ENCODE measurements around the gene FOXF2.
A peak's percentile ranks its signal among the peaks of the same experiment; 100 is the strongest.

The FOXF2 gene

DNA sequence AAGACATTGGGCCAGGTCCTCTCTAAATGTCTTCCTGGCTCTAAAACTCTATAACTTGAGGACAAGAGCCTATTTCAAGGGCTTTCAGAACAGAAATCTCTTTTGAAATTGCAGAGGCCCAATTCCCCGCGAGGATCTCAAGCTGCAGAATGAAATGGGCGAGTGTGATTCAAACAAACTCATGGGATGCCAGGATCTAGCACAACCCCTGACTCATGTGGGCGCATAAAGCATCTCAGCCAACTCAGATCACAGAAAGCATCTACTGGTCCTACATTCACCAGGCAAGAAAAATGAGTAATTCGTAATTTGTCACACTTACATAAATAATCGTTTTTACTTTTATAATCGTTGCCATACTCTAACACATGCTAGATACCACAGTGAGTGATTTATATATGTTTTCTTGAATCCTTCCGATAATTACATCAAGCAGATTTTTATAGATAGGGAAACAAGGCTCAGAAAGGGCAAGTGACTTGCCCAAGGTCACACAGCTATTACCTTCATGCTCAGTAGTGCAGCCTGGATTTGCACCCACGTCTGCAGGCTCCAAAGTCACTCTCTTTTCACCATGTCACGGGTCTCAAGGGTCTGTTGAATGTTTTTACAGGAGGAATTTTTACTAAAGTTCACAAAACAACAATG lies 26.2 kb downstream of the FOXF2 start:
- DNase-seq = no peak

DNA sequence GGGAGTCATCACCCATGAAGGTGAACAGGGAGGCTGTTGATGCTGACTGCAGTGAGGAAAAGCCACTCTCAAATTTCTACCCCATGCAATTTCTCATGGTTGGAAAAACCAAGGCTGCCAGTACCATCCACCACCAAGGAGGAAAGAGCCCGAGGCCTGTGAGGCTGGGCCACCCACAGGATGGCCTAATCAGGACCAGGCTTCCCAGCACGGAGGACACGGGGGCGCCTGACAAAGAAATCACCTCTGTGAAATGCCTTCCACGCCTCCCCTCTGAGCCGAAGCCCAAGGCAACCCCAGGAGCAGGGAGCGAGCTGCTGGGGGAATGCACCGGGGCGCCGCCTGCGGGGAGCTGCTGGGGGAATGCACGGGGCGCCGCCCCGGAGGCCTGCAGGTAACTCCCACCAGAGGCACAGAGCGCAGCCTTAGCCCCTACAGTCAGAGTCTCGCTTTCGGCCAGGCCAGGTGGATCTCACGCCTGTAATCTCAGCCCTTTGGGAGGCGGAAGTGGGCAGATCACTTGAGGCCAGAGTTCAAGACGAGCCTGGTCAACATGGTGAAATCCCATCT lies 26.9 kb downstream of the FOXF2 start:
- DNase-seq = no peak

DNA sequence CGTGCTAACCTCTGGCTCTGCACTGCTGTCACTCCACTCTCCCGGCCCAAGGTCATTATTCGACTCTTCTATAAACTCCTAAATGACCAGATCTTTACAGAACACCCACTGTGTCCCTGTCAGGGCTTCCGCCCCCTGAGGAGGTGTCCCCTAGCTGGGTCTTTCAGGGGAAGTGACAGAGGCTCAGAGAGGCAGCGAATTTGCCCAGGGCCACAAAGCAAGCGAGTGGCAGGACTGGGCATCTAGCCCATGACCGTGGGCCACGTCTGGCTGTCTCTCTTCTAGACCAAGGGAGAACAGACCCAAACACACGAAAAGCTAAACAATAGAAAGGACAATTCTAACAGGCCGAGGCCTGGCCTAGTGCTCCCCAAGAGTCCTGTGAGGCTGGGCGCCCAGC lies 27.4 kb downstream of the FOXF2 start:
- DNase-seq = no peak

DNA sequence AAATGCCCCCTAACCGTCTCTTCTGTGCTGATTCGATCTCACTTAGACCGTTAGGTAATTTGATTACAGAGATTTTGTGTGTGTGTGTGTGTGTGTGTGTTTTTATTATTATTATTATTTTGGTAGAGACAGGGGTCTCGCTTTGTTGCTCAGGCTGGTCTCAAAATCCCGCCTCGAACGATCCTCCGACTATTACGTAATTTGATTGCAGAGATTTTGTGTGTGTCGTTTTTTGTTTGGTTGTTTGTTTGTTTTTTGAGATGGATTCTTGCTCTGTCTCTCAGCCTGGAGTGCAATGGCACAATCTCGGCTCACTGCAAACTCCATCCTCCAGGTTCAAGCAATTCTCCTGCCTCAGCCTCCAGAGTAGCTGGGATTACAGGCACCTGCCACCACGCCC lies 28.3 kb downstream of the FOXF2 start:
- DNase-seq = no peak

DNA sequence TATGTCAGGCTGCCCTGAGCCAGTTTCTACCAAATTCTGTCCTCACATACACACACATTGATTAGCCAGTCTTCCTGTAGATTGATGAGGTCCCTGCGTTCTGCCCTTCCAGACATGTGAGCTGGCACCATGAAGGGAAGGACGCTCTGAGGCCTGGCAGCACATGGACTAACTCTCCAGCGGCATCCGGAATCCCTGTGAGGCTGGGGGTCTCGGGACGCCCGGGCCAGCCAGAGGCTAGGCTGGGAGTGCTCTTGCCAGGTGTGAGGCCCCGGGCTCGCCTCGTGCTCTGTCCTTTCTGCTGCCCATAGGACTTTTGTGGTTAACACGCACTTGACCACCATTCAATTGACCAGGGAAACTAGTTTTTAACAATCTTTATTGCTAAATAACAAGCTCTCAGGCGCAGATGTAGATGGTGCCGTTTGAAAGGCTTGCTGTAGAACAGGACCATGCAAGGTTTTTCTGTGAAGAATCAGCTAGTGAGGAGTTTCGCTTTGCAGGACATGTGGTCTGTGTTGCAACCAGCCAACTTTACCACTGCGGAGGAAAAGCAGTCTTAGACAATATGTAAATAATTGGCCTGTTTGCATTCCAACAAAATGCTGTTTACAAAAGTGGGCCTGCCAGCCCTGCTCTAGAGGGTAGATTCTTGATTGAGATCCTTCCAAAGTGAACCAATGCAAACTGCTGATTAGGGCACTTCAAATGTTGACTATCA lies 29.3 kb downstream of the FOXF2 start:
- no peak for DNase-seq

DNA sequence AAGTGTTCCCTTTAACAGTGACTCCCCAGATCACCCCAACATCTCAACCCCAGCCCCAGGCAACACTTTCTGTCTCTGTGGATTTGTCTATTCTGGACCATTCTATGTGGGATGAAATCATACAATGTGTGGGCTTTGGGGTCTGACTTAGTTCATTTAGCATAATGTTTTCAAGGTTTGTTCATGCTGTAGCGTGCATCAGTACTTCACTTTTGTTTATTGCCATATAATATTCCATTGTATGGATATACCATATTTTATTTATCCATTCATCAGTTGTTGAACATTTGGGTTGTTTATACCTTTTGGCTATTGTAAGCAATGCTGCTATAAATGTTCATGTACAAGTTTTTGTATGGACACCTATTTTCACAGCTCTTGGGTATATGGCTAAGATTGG lies 31.0 kb downstream of the FOXF2 start:
- no peak for DNase-seq

DNA sequence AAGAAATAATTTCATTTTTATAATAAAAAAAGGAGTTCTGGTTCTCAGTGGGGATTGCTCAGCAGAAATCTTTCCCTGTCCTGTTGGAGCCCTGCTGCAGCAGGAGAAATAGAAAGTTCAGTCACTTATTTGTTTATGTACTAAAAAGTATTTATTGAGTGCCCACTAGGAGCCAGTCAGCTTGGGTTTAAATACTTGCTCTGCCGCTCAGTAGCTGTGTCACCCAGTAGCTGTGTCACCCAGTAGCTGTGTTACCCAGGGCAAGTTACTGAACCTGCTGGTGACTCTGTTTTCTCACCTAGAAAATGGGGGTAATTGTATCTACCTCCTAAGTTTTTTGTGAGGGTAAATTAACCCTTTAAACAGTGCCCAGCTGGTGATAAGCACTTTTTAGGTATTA lies 32.9 kb downstream of the FOXF2 start:
- DNase-seq = no peak

DNA sequence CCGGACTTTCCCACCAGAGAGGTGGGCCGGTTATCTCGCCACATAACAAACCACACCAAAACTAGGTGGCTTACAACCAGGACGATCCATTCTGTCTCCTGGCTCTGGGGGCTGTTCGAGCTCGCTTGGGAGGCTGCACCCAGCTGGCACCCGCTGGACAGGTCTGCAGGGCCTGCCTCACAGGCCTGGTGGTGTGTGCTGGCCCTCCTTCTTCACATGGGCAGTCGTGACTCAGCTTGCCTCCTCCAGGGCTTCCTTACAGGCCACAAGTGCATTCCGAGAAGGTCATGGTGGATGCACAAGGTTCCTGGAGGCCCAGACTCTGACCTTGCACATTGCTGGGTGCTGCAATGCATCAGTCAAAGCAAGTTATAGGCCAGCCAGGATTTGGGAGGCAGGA lies 34.2 kb downstream of the FOXF2 start:
- no peak for DNase-seq

DNA sequence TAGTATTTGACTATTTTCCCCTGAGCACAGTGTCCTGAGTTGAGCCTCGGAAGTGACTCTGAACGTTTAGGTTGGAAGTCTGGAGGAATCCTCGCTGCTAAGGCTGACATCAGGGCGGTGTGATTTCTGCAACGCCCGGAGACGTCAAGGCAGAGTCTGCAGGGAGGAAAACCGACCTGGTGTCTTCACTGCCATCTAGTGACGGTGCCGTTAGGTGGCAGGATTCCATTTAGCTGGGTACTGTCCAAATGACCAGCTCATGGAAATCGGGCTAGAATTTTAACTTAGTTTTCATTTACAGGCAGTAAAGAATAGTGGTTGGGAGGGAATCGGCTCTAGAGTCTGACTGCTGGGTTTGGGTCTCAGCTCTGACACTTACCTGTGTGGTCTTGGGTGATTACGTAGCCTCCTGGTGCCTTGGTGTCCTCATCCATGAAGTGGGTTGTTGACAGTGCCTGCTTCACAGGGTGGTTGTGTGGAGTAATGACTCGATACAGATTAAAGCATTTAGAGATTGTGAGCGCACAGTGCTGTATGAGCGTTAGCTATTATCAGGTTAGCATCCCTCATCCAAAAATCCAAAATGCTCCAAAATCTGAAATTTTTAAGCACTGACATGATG lies 35.0 kb downstream of the FOXF2 start:
- peak; percentile 19 for DNase-seq

DNA sequence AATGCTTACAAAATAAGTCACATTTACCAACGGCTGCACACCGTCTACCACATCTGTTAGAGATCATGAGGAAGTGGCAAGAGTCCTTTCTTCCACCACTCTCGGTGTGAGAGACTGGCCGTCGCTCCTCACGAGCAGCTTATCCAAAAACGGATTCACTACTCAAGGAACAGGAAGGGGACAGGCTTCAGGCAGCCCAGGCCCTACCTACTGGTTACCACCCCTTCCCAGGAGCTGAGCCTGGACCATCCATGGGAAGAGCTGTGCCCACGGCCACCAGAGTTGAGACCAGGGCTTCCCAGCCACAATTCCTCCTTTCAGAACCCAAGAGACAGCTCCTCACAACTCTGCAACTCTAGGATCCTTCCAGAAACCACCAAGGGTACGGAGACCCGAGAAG lies 37.0 kb downstream of the FOXF2 start:
- DNase-seq = no peak

DNA sequence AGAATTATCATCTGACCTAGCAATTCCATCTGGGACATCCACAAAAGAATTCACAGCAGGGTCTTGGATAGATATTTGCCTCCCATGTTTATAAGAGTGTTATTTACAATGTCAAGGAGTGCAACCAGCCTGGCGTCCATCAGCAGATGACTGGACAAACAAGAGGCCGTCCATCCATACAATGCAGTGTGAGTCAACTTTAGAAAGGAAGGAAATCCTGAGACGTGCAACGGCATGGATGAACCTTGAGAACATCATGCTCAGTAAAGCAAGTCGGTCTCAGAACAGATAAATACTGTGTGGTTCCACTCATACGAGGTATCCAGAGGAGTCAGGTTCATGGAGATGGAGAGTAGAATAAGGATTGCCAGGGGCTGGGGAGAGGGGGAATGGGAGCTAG lies 46.4 kb downstream of the FOXF2 start:
- no peak for DNase-seq

DNA sequence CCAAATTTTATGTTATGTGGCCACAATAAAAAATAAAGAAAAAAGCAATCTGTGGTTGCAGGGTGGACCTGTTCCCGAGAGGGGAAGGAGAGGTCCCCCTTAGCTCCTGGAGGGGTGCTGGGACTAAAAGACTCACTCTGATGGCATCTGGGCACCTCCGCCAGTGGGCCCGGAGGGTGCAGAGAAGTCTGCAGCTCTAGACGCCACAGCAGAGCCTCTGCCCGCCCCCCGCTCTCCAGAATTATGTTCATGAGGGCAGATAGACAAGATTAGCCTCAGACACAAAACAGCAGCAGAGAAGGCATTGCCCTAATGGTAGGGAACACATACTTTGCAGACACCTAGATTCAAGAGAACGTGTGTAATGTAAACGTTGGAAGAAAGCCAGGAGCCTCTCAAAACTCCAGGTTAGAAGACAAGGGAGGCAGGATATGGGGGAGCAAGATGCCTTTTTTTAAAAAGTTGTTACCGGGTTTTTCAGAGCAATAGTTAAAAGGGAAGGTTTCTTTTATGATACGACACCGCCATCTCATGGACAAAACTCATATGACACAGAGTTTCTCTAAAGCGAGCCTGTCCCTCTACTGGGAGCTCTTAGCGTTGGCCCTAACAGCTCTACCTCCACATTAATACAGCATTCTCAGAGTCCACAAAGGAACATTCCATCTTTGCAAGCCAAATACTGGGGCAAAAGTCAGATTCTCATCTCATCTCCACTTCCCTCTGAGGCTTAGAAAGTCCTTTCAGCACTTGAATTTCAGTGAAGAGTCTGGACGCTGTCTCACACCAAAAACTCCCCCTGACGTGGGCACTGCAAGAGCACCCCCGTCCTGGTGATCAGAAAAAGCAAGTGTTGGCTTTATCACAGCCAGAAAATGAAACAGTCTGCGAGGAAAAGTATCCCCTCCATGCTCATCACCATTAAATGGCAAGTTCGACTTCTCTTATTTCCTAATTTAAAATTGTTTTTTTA lies 47.2 kb downstream of the FOXF2 start:
- peak; percentile 71 for DNase-seq

DNA sequence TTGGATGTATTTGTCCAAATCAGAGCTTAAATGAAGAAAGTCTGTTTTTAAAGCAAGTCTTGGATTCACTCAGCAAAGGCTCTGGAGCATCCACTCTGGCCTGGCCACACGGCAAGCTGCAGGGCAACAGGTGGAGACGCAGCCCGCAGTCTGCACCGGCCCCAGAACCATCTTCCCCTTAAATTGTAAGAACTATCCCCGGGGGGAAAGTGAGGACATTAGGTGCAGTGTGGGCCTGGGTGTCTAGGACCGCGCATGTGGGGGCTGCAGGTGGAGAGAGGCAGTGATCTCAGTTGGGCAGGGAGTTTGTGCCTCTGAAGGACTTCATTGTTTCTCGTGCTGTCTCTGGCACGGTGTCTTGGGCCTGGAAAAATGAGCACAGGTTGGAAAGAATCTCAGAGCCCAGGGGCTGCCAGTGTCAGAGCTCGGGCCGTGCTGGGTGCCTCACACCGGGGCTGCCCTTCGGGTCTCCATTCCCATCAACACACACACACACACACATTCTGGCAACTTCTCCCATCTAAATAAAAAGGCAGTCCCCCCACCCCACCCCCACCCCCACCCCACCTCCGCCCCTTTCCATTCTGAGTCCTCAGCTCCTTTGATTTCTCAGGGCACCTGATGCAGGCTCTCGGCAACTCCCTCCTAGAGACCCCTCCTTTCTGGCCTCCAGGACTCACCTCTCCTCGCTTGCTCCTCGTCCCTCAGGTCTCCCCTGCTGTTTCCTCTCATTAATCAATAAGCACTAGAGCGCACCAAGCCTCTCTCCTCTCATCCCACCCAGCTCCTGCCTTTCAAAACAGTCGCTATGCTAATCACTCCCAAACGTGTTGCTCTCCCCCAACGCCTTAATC lies 48.4 kb downstream of the FOXF2 start:
- no peak for DNase-seq

DNA sequence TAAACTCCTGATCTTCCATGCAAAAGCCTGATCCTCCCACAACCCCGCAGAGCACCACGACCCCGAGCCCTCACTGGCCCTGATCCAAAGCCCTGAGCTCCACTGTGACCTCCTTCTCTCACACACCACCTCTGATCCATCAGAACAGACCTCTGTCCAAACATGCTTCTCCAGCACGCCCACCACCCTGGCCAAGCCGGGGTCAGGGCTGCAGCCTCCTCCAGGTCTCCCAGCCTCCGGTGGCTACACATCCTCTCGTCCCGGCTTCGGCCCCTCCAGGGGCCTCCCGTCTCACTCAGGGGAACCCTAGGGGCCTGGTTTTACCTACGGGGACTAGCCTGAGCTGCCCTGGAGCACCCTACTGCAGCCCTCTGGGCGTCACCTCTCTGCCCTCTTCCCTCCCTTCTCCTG lies 49.1 kb downstream of the FOXF2 start:
- no peak for DNase-seq

DNA sequence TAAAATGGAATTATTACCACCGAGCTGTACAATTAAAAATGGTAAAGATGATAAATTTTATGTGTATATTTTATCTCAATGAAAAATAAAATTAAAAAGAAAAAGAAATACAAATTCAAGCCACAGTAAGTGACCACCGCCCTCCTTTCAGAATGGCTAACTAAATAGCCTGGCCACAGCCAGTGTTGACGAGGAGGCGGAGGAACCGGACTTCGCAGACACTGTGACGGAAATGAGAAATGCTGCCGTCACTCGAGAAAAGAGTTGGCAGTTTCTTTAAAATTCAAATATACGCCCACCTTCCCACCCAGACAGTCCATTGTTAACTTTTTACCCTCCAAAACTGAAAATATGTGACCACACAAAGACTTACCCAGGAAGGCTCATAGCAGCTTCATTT lies 50.0 kb downstream of the FOXF2 start:
- no peak for DNase-seq

DNA sequence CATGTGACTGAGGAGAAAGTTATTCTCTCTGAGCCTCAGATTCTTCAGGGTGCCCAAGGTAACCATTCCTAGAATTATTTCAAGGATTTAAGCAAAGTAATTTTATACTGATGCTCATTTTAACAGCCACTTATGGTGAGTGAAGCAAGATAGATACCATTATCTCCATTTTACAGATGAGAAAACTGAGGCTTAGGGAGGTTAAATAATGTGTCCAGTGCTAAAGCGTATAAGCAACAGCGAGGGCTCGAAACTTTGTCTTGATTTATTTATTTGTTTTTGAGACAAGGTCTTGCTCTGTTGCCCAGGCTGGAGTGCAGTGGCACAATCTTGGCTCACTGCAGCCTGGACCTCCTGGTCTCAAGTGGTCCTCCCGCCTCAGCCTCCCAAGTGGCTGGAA lies 53.6 kb downstream of the FOXF2 start:
- no peak for DNase-seq

Data from NCI-H1105 (cell line).